Neural cell (in vitro differentiated cells): ENCODE results near the gene CLCN3.

ENCODE experiments used
- CTCF ChIP-seq: fragments of 450-650 bp; IDR thresholded peaks from 2 replicates; pipeline ENCODE4 v1.5.1; 2014; ENCODE audit warnings: antibody characterized with exemption, mild to moderate bottlenecking, moderate library complexity; ENCODE audit not compliant: poor library complexity, severe bottlenecking
- EP300 ChIP-seq: fragments of 450-650 bp; conservative IDR thresholded peaks from 2 replicates; pipeline ENCODE4 v1.6.1; 2014; ENCODE audit warnings: antibody characterized with exemption, mild to moderate bottlenecking, moderate library complexity; ENCODE audit not compliant: poor library complexity, severe bottlenecking
- EZH2 ChIP-seq: fragments of 200-600, 300-800 bp; shearing (Covaris generic), sonication (generic); IDR thresholded peaks from 2 replicates; pipeline ENCODE4 v1.6.1; 2014; ENCODE audit warnings: antibody characterized with exemption, low read length, borderline replicate concordance, mild to moderate bottlenecking; ENCODE audit not compliant: insufficient read depth, poor library complexity, severe bottlenecking
- POLR2AphosphoS5 ChIP-seq: IDR thresholded peaks from 2 replicates; pipeline ENCODE4 v1.6.1; 2012
- SMC3 ChIP-seq: fragments of 450-650 bp; conservative IDR thresholded peaks from 2 replicates; pipeline ENCODE4 v1.6.1; 2014; ENCODE audit warnings: antibody characterized with exemption, mild to moderate bottlenecking, moderate library complexity; ENCODE audit not compliant: poor library complexity
- TAF1 ChIP-seq: IDR thresholded peaks from 2 replicates; pipeline ENCODE4 v1.6.1; 2012; ENCODE audit warnings: low read depth

- TF ChIP-seq EP300 = no peak
- TF ChIP-seq CTCF = no peak
- no peak for TF ChIP-seq TAF1
- TF ChIP-seq SMC3 = no peak
- TF ChIP-seq POLR2AphosphoS5 = no peak
- TF ChIP-seq EZH2 = no peak
These were observed 3.1 kb upstream of the CLCN3 start for GRCh38 chr4:169617306-169617705.
